Mesothelial cell of epicardium (in vitro differentiated cells): ENCODE data around the gene SNX2. TPM values are rescaled to one million over a fixed set of nuclear protein-coding genes. Genes with fewer than 3 reads are reported as not detected.

Experiments used
- DNase-seq, 2 experiments: peaks; one replicate each; pipeline ENCODE4 v3.0.0; 2021; ENCODE audit warnings: low spot score in 2 of 2; ENCODE audit not compliant: unreplicated experiment in 2 of 2
- H3K27ac Mint-ChIP-seq: 2 replicates; pipeline ENCODE4 v1.8.0; 2021; ENCODE audit warnings: mixed read lengths
- H3K27me3 Mint-ChIP-seq: 2 replicates; pipeline ENCODE4 v1.8.0; 2021; ENCODE audit warnings: low read depth, mixed read lengths
- H3K36me3 Mint-ChIP-seq: 2 replicates; pipeline ENCODE4 v1.8.0; 2021; ENCODE audit warnings: mixed read lengths
- H3K4me1 Mint-ChIP-seq: 2 replicates; pipeline ENCODE4 v1.8.0; 2021; ENCODE audit warnings: mixed read lengths
- H3K4me3 Mint-ChIP-seq: 2 replicates; pipeline ENCODE4 v1.8.0; 2021; ENCODE audit warnings: mild to moderate bottlenecking, moderate library complexity, mixed read lengths
- H3K9me3 Mint-ChIP-seq: 2 replicates; pipeline ENCODE4 v1.8.0; 2021; ENCODE audit warnings: mixed read lengths
- CTCF ChIP-seq: fragments of 200-600 bp; sonication (generic); IDR thresholded peaks from one replicate; pipeline ENCODE4 v1.5.0; 2021; ENCODE audit warnings: antibody characterized with exemption; ENCODE audit not compliant: unreplicated experiment
- total RNA-seq: library from RNA; stranded (reverse); gene quantifications from 3 replicates; pipeline ENCODE4 v1.2.1, GENCODE V29; 2021

The SNX2 gene
- total RNA-seq, 1 donor from 2014 or later, result 141 TPM

- Mint-ChIP-seq H3K36me3 (peaks cover 32% of the 10 kb centered on the region), H3K4me3 (no peak overlapping the region), H3K27me3 (no peaks in the 10 kb centered on the region), H3K9me3 (no peaks in the 10 kb centered on the region), H3K27ac (no peak overlapping the region), H3K4me1 (peaks cover 7% of the 10 kb centered on the region)
- no peak for DNase-seq
- no peak for TF ChIP-seq CTCF
These were observed 90.0 kb downstream of the SNX2 start for GRCh38 chr5:122864842-122865241.

GRCh38 chr5:122870219-122870856 lies 95.5 kb downstream of the SNX2 start:
- Mint-ChIP-seq H3K4me3 (no peak overlapping the region), H3K27ac (peak overlapping the region; percentile 26), H3K4me1 (peaks cover 10% of the 10 kb centered on the region), H3K9me3 (no peaks in the 10 kb centered on the region), H3K27me3 (no peaks in the 10 kb centered on the region), H3K36me3 (peaks cover 32% of the 10 kb centered on the region)
- no peak for TF ChIP-seq CTCF
- DNase-seq, result no peak

- no peak for TF ChIP-seq CTCF
- H3K36me3 Mint-ChIP-seq, result peaks cover 32% of the 10 kb centered on the region
- no peak for DNase-seq
- H3K27me3 Mint-ChIP-seq, result no peaks in the 10 kb centered on the region
- peak overlapping the region; percentile 25 for H3K27ac Mint-ChIP-seq
- peaks cover 10% of the 10 kb centered on the region for H3K4me1 Mint-ChIP-seq
- H3K4me3 Mint-ChIP-seq, result no peak overlapping the region
- no peaks in the 10 kb centered on the region for H3K9me3 Mint-ChIP-seq
These were observed 96.8 kb downstream of the SNX2 start for GRCh38 chr5:122871661-122872060.

- no peaks in the 10 kb centered on the region for H3K9me3 Mint-ChIP-seq
- DNase-seq, result no peak
- no peak overlapping the region for H3K27ac Mint-ChIP-seq
- no peak for TF ChIP-seq CTCF
- H3K4me1 Mint-ChIP-seq, result peaks cover 10% of the 10 kb centered on the region
- H3K36me3 Mint-ChIP-seq, result peaks cover 29% of the 10 kb centered on the region
- H3K4me3 Mint-ChIP-seq, result no peak overlapping the region
- H3K27me3 Mint-ChIP-seq, result no peaks in the 10 kb centered on the region
These were observed 99.4 kb downstream of the SNX2 start for GRCh38 chr5:122874179-122874875.

- no peak for DNase-seq
- H3K36me3 Mint-ChIP-seq, result peaks cover 25% of the 10 kb centered on the region
- no peak overlapping the region for H3K4me3 Mint-ChIP-seq
- no peaks in the 10 kb centered on the region for H3K9me3 Mint-ChIP-seq
- no peak overlapping the region for H3K27ac Mint-ChIP-seq
- peaks cover 15% of the 10 kb centered on the region for H3K4me1 Mint-ChIP-seq
- H3K27me3 Mint-ChIP-seq, result no peaks in the 10 kb centered on the region
- TF ChIP-seq CTCF, result no peak
These were observed 102.6 kb downstream of the SNX2 start for GRCh38 chr5:122877518-122877917.
